BE2C (cell line): ENCODE data around the gene VIT.

ENCODE experiments used
- DNase-seq: peaks from one replicate; pipeline ENCODE4 v3.0.0-alpha.2; 2020
- H3K27me3 ChIP-seq: fragments of 250-450 bp; sonication (Bioruptor Pico); 2 replicates; pipeline ENCODE4 v1.5.1; 2020; ENCODE audit warnings: mild to moderate bottlenecking
- H3K36me3 ChIP-seq: fragments of 250-450 bp; sonication (Bioruptor Pico); 2 replicates; pipeline ENCODE4 v1.5.1; 2020; ENCODE audit warnings: mild to moderate bottlenecking
- H3K4me1 ChIP-seq: fragments of 250-450 bp; sonication (Bioruptor Pico); 2 replicates; pipeline ENCODE4 v1.5.1; 2020
- H3K4me3 ChIP-seq: 2 replicates; pipeline ENCODE4 v1.5.1; 2011; ENCODE audit warnings: low read depth, low read length
- H3K9me3 ChIP-seq: fragments of 250-450 bp; sonication (Bioruptor Pico); 2 replicates; pipeline ENCODE4 v1.5.1; 2020
- CTCF ChIP-seq: IDR thresholded peaks from 2 replicates; pipeline ENCODE4 v1.5.1; 2012; ENCODE audit warnings: mild to moderate bottlenecking, low read depth, low read length

Gene VIT

GRCh38 chr2:36675579-36676282 is 20.8 kb upstream of the VIT start:
- no peaks in the 10 kb centered on the region for H3K36me3 ChIP-seq
- H3K9me3 ChIP-seq, result no peaks in the 10 kb centered on the region
- no peak for DNase-seq
- no peaks in the 10 kb centered on the region for H3K4me1 ChIP-seq
- peaks cover 10% of the 10 kb centered on the region for H3K27me3 ChIP-seq
- H3K4me3 ChIP-seq, result no peak overlapping the region
- TF ChIP-seq CTCF, result no peak

GRCh38 chr2:36676364-36676763 is 20.1 kb upstream of the VIT start:
- no peak for TF ChIP-seq CTCF
- peaks cover 10% of the 10 kb centered on the region for H3K27me3 ChIP-seq
- no peak for DNase-seq
- H3K9me3 ChIP-seq, result no peaks in the 10 kb centered on the region
- no peaks in the 10 kb centered on the region for H3K4me1 ChIP-seq
- H3K4me3 ChIP-seq, result no peak overlapping the region
- H3K36me3 ChIP-seq, result no peaks in the 10 kb centered on the region

GRCh38 chr2:36677386-36677785 is 19.1 kb upstream of the VIT start:
- no peaks in the 10 kb centered on the region for H3K4me1 ChIP-seq
- peaks cover 10% of the 10 kb centered on the region for H3K27me3 ChIP-seq
- no peak overlapping the region for H3K4me3 ChIP-seq
- H3K36me3 ChIP-seq, result no peaks in the 10 kb centered on the region
- no peak for TF ChIP-seq CTCF
- H3K9me3 ChIP-seq, result no peaks in the 10 kb centered on the region
- no peak for DNase-seq

GRCh38 chr2:36677996-36678605 is 18.4 kb upstream of the VIT start:
- no peak overlapping the region for H3K4me3 ChIP-seq
- no peak for TF ChIP-seq CTCF
- H3K9me3 ChIP-seq, result no peaks in the 10 kb centered on the region
- H3K27me3 ChIP-seq, result peaks cover 10% of the 10 kb centered on the region
- H3K36me3 ChIP-seq, result no peaks in the 10 kb centered on the region
- no peaks in the 10 kb centered on the region for H3K4me1 ChIP-seq
- no peak for DNase-seq

- H3K4me1 ChIP-seq, result no peaks in the 10 kb centered on the region
- TF ChIP-seq CTCF, result no peak
- DNase-seq, result no peak
- no peaks in the 10 kb centered on the region for H3K36me3 ChIP-seq
- no peaks in the 10 kb centered on the region for H3K9me3 ChIP-seq
- H3K27me3 ChIP-seq, result peaks cover 4% of the 10 kb centered on the region
- H3K4me3 ChIP-seq, result no peak overlapping the region
Observed at GRCh38 chr2:36678856-36679255, 17.7 kb upstream of the VIT start.

GRCh38 chr2:36680012-36680411 is 16.5 kb upstream of the VIT start:
- Histone ChIP-seq H3K9me3 (no peaks in the 10 kb centered on the region), H3K4me1 (no peaks in the 10 kb centered on the region), H3K36me3 (no peaks in the 10 kb centered on the region), H3K4me3 (no peak overlapping the region), H3K27me3 (peaks cover 3% of the 10 kb centered on the region)
- no peak for TF ChIP-seq CTCF
- no peak for DNase-seq
